SK-N-SH (cell line): ENCODE results near the gene ZMIZ2. TPM values are rescaled to one million over a fixed set of nuclear protein-coding genes. Genes with fewer than 3 reads are reported as not detected.

Experiments
- CTCF ChIA-PET: fragments of 300-600, 350-600 bp; formaldehyde crosslinking; extraction: SDS; loops from one replicate; lab custom pipeline; 2021; lab: Yijun Ruan, JAX
- POLR2A ChIA-PET: fragments of 350-600 bp; sonication (Branson Sonifier 250); formaldehyde crosslinking; extraction: SDS; loops from one replicate; lab custom pipeline; 2020; ENCODE audit warnings: antibody characterized with exemption, inconsistent platforms; lab: Yijun Ruan, JAX
- DNase-seq: peaks from one replicate; pipeline ENCODE4 v3.0.0; 2012
- H2AFZ ChIP-seq: fragments of 200-600 bp; sonication (generic); 2 replicates; pipeline ENCODE4 v1.8.1; 2016; ENCODE audit warnings: antibody characterized with exemption, mild to moderate bottlenecking, low read depth
- H3F3A ChIP-seq: fragments of 200-600 bp; sonication (generic); replicated peaks from 2 replicates; pipeline ENCODE3; 2016; ENCODE audit warnings: antibody characterized with exemption, mild to moderate bottlenecking; ENCODE audit not compliant: insufficient read depth
- H3K27ac ChIP-seq, 2 experiments: fragments of 200-500 bp in 1 of 2; fragments of 200-600 bp in 1 of 2; sonication (Bioruptor generic) in 1 of 2; sonication (generic), shearing (Covaris generic) in 1 of 2; 2 replicates each; pipeline versions ENCODE4 v1.5.1 to v1.6.1; 2014 to 2016; ENCODE audit warnings: low read depth in 2 of 2, inconsistent platforms in 1 of 2, low read length in 1 of 2, mild to moderate bottlenecking in 1 of 2, mixed read lengths in 1 of 2
- H3K27me3 ChIP-seq: fragments of 200-600 bp; sonication (generic), shearing (Covaris generic); 2 replicates; pipeline ENCODE4 v1.6.1; 2016; ENCODE audit warnings: mixed run types; ENCODE audit not compliant: insufficient read depth
- H3K36me3 ChIP-seq, 2 experiments: fragments of 200-500 bp in 1 of 2; fragments of 200-600 bp in 1 of 2; sonication (Bioruptor generic) in 1 of 2; sonication (generic) in 1 of 2; replicated peaks in 1 of 2; 2 replicates each; pipeline versions ENCODE3 to v1.5.1; 2014 to 2016; ENCODE audit warnings: low read length in 1 of 2, mild to moderate bottlenecking in 1 of 2; ENCODE audit not compliant: insufficient read depth in 2 of 2, control insufficient read depth in 1 of 2
- H3K4me1 ChIP-seq, 2 experiments: fragments of 200-500 bp in 1 of 2; fragments of 200-600 bp in 1 of 2; sonication (Bioruptor generic) in 1 of 2; sonication (generic), shearing (Covaris generic) in 1 of 2; 2 replicates each; pipeline versions ENCODE4 v1.5.1 to v1.6.1; 2014 to 2016; ENCODE audit warnings: low read depth in 1 of 2, low read length in 1 of 2, mixed run types in 1 of 2; ENCODE audit not compliant: insufficient read depth in 2 of 2, control insufficient read depth in 1 of 2
- H3K4me2 ChIP-seq: fragments of 200-600 bp; sonication (generic), shearing (Covaris generic); 2 replicates; pipeline ENCODE4 v1.6.1; 2017; ENCODE audit warnings: mixed run types
- H3K4me3 ChIP-seq, 2 experiments: fragments of 200-500 bp in 1 of 2; fragments of 200-600 bp in 1 of 2; sonication (Bioruptor generic) in 1 of 2; sonication (generic), shearing (Covaris generic) in 1 of 2; 2 replicates each; pipeline versions ENCODE4 v1.5.1 to v1.8.1; 2014 to 2016; ENCODE audit warnings: low read depth in 2 of 2, inconsistent platforms in 1 of 2, low read length in 1 of 2, mild to moderate bottlenecking in 1 of 2, mixed read lengths in 1 of 2, moderate library complexity in 1 of 2
- H3K79me2 ChIP-seq: fragments of 200-600 bp; sonication (generic); 2 replicates; pipeline ENCODE4 v1.8.1; 2017; ENCODE audit warnings: mild to moderate bottlenecking; ENCODE audit not compliant: insufficient read depth
- H3K9ac ChIP-seq: fragments of 200-600 bp; sonication (generic); 2 replicates; pipeline ENCODE4 v1.6.1; 2017; ENCODE audit warnings: mixed run types
- H3K9me2 ChIP-seq: fragments of 200-600 bp; sonication (generic); 2 replicates; pipeline ENCODE4 v1.6.1; 2017; ENCODE audit warnings: mixed run types
- H3K9me3 ChIP-seq: fragments of 200-600 bp; sonication (generic); 2 replicates; pipeline ENCODE4 v1.6.1; 2017; ENCODE audit warnings: mixed run types, mild to moderate bottlenecking, moderate library complexity
- H4K20me1 ChIP-seq: fragments of 200-600 bp; sonication (generic); 2 replicates; pipeline ENCODE4 v1.6.1; 2017; ENCODE audit warnings: mild to moderate bottlenecking, mixed run types; ENCODE audit not compliant: insufficient read depth
- CHD2 ChIP-seq: fragments of 150-350 bp; IDR thresholded peaks from 2 replicates; pipeline ENCODE4 v1.6.1; 2018; ENCODE audit warnings: low read length; ENCODE audit not compliant: partially characterized antibody
- CTCF ChIP-seq: fragments of 200-600 bp; sonication (generic); IDR thresholded peaks from 2 replicates; pipeline ENCODE4 v1.6.1; 2017; ENCODE audit warnings: antibody characterized with exemption, mild to moderate bottlenecking, moderate library complexity
- FOSL2 ChIP-seq: IDR thresholded peaks from 2 replicates; pipeline ENCODE4 v1.4.0; 2012; ENCODE audit warnings: low read depth, mild to moderate bottlenecking, moderate library complexity, borderline replicate concordance
- FOXJ3 ChIP-seq: sonication (generic); formaldehyde crosslinking; IDR thresholded peaks from 2 replicates; pipeline ENCODE4 v1.5.1; 2020; ENCODE audit warnings: mild to moderate bottlenecking, missing genetic modification reagents
- GABPA ChIP-seq: IDR thresholded peaks from 2 replicates; pipeline ENCODE4 v1.4.0; 2012; ENCODE audit warnings: low read depth, mild to moderate bottlenecking
- GATA2 ChIP-seq: sonication (generic); formaldehyde crosslinking; IDR thresholded peaks from 2 replicates; pipeline ENCODE4 v1.5.0; 2020; ENCODE audit warnings: mild to moderate bottlenecking, missing genetic modification reagents
- MEF2A ChIP-seq: IDR thresholded peaks from 2 replicates; pipeline ENCODE4 v1.4.0; 2012; ENCODE audit warnings: low read depth, borderline replicate concordance
- NFIC ChIP-seq: IDR thresholded peaks from 2 replicates; pipeline ENCODE4 v1.4.0; 2012; ENCODE audit warnings: borderline replicate concordance
- PBX3 ChIP-seq: IDR thresholded peaks from 2 replicates; pipeline ENCODE4; 2012
- POLR2AphosphoS5 ChIP-seq: IDR thresholded peaks from 2 replicates; pipeline ENCODE4 v1.6.1; 2012; ENCODE audit warnings: low read depth, low read length
- RAD21 ChIP-seq: IDR thresholded peaks from 2 replicates; pipeline ENCODE4 v1.6.1; 2012; ENCODE audit warnings: mild to moderate bottlenecking, low read length
- RCOR1 ChIP-seq: fragments of 150-350 bp; IDR thresholded peaks from 2 replicates; pipeline ENCODE4 v1.6.1; 2017; ENCODE audit warnings: antibody characterized with exemption, low read length
- REST ChIP-seq: IDR thresholded peaks from 2 replicates; pipeline ENCODE4 v1.6.1; 2012; ENCODE audit warnings: mild to moderate bottlenecking, low read depth, low read length, moderate library complexity
- RXRA ChIP-seq: IDR thresholded peaks from 2 replicates; pipeline ENCODE4 v1.4.0; 2012; ENCODE audit warnings: low read depth, mild to moderate bottlenecking, borderline replicate concordance
- TAF1 ChIP-seq: IDR thresholded peaks from 2 replicates; pipeline ENCODE4 v1.6.1; 2012; ENCODE audit warnings: low read depth, mild to moderate bottlenecking, low read length, moderate library complexity, borderline replicate concordance
- TCF12 ChIP-seq: IDR thresholded peaks from 2 replicates; pipeline ENCODE4 v1.4.0; 2012
- USF1 ChIP-seq: IDR thresholded peaks from 2 replicates; pipeline ENCODE4 v1.4.0; 2012; ENCODE audit warnings: low read depth, borderline replicate concordance
- YY1 ChIP-seq: IDR thresholded peaks from 2 replicates; pipeline ENCODE4 v1.4.0; 2012; ENCODE audit warnings: low read depth, mild to moderate bottlenecking
- ZBTB33 ChIP-seq: IDR thresholded peaks from 2 replicates; pipeline ENCODE4 v1.4.0; 2012; ENCODE audit warnings: low read depth, borderline replicate concordance
- WGBS: methylation state at CpG from one replicate; pipeline ENCODE4 v1.1.6; 2017; ENCODE audit warnings: low lambda C conversion rate; 5-methylcytosine and 5-hydroxymethylcytosine counted together
- polyA plus RNA-seq, 3 experiments: library from polyadenylated mRNA; depleted of rRNA; stranded (reverse); fragments of >200 nt; gene quantifications; 2 replicates each; pipeline ENCODE4 v1.2.3, GENCODE V29; 2012

Gene ZMIZ2
- polyA plus RNA-seq, 1 of the 3 experiments (the other 2 are of a cell fraction): 18.1 TPM

- no peak for DNase-seq
- H3K27ac ChIP-seq: no peak overlapping the region
- H3K9me2 ChIP-seq: no peaks in the 10 kb centered on the region
- POLR2A ChIA-PET: no interaction called here
- H3K27me3 ChIP-seq: no peaks in the 10 kb centered on the region
- H4K20me1 ChIP-seq: no peaks in the 10 kb centered on the region
- CTCF ChIA-PET: interaction anchor here (0.6 kb wide), 1 partner anchor 232 kb away, joined by 3 read pairs; no protein-coding TSS in a partner anchor
- TF ChIP-seq TCF12 (no peak), GABPA (no peak), RXRA (no peak), CTCF (peak; percentile 17; the same call in 1 of the 2 replicates), RCOR1 (no peak), CHD2 (no peak), RAD21 (peak; percentile 17; the same call in 1 of the 2 replicates)
- no peak overlapping the region for H2AFZ ChIP-seq
- H3K36me3 ChIP-seq: no peaks in the 10 kb centered on the region
- no peaks in the 10 kb centered on the region for H3K9me3 ChIP-seq
- H3K79me2 ChIP-seq: no peaks in the 10 kb centered on the region
- H3K4me2 ChIP-seq: no peak overlapping the region
- H3F3A ChIP-seq: peaks cover 12% of the 10 kb centered on the region
- 93% methylated on average over 2 of the region's 2 CpGs for WGBS
- H3K4me3 ChIP-seq: no peak overlapping the region
- peaks cover 0 to 2% of the 10 kb centered on the region in 2 experiments; a peak in 1 of 4 replicates for H3K4me1 ChIP-seq
- no peak overlapping the region for H3K9ac ChIP-seq
Measured at GRCh38 chr7:44814919-44815318, 66.3 kb downstream of the ZMIZ2 start.

GRCh38 chr7:44819292-44819691 is 70.6 kb downstream of the ZMIZ2 start:
- H3F3A ChIP-seq: peaks cover 17% of the 10 kb centered on the region
- H3K27me3 ChIP-seq: no peaks in the 10 kb centered on the region
- H3K36me3 ChIP-seq: no peaks in the 10 kb centered on the region
- no peaks in the 10 kb centered on the region for H4K20me1 ChIP-seq
- no peaks in the 10 kb centered on the region for H3K79me2 ChIP-seq
- H3K27ac ChIP-seq: no peak overlapping the region
- H3K4me2 ChIP-seq: no peak overlapping the region
- H3K4me3 ChIP-seq: no peak overlapping the region
- no peak overlapping the region for H2AFZ ChIP-seq
- no peak overlapping the region for H3K9ac ChIP-seq
- peak; percentile 35 for DNase-seq
- ChIA-PET POLR2A (no interaction called here), CTCF (interaction anchor here (0.5 to 1.0 kb wide), 2 partner anchors 18 to 20 kb away, joined by 3 read pairs; no protein-coding TSS in a partner anchor)
- no peaks in the 10 kb centered on the region for H3K9me2 ChIP-seq
- 79% methylated on average over 2 of the region's 2 CpGs for WGBS
- no peaks in the 10 kb centered on the region for H3K9me3 ChIP-seq
- H3K4me1 ChIP-seq: peaks cover 0 to 2% of the 10 kb centered on the region in 2 experiments; a peak in 1 of 4 replicates
- TF ChIP-seq REST: no peak
- no peak for TF ChIP-seq YY1
- no peak for TF ChIP-seq CHD2
- TF ChIP-seq POLR2AphosphoS5: no peak
- no peak for TF ChIP-seq MEF2A
- no peak for TF ChIP-seq GATA2
- no peak for TF ChIP-seq GABPA
- TF ChIP-seq RCOR1: no peak
- no peak for TF ChIP-seq TCF12
- no peak for TF ChIP-seq ZBTB33
- TF ChIP-seq NFIC: no peak
- no peak for TF ChIP-seq FOSL2
- TF ChIP-seq USF1: no peak
- no peak for TF ChIP-seq TAF1
- TF ChIP-seq PBX3: no peak
- TF ChIP-seq FOXJ3: no peak
